ENCODE data around the gene PI4K2A.
A peak's percentile ranks its signal among the peaks of the same experiment; 100 is the strongest.

Gene PI4K2A

DNA sequence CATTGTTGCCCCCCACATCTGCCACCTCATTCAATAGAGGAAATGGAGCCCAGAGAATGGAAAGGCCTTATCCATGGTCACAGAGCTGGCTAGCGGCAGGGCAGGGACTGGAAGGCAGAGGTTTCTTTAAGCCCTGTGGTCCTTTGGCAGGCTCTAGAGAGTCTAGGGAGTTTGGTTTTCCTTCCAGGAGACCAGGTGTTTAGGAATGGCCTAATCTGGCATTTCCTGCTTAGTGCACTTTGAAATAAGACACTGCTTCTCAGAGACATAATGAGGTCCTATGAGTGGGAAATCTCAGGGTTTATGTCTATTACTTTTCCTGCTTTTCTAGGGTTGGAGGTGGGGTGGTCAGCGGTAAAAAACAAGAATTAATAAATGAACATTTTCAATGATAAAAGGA lies 79.1 kb downstream of the PI4K2A start:
- H3K4me3 ChIP-seq (ENCODE audit: low read depth, low read length): no peak overlapping the region
- no peak for TF ChIP-seq POLR2A (IDR thresholded peaks at IDR 0.05; ENCODE audit: extremely low read depth, insufficient read length)
- no peak for TF ChIP-seq MYC (IDR thresholded peaks at IDR 0.05; ENCODE audit: low read depth, low read length)
- TF ChIP-seq, protein P1, sequence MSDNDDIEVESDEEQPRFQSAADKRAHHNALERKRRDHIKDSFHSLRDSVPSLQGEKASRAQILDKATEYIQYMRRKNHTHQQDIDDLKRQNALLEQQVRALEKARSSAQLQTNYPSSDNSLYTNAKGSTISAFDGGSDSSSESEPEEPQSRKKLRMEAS (IDR thresholded peaks at IDR 0.05; ENCODE audit: low read depth, low read length): no peak
- TF ChIP-seq, protein P2, sequence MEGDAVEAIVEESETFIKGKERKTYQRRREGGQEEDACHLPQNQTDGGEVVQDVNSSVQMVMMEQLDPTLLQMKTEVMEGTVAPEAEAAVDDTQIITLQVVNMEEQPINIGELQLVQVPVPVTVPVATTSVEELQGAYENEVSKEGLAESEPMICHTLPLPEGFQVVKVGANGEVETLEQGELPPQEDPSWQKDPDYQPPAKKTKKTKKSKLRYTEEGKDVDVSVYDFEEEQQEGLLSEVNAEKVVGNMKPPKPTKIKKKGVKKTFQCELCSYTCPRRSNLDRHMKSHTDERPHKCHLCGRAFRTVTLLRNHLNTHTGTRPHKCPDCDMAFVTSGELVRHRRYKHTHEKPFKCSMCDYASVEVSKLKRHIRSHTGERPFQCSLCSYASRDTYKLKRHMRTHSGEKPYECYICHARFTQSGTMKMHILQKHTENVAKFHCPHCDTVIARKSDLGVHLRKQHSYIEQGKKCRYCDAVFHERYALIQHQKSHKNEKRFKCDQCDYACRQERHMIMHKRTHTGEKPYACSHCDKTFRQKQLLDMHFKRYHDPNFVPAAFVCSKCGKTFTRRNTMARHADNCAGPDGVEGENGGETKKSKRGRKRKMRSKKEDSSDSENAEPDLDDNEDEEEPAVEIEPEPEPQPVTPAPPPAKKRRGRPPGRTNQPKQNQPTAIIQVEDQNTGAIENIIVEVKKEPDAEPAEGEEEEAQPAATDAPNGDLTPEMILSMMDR (IDR thresholded peaks at IDR 0.05; ENCODE audit: low read depth, low read length): no peak
- no peak for DNase-seq (ENCODE audit: low read depth)

DNA sequence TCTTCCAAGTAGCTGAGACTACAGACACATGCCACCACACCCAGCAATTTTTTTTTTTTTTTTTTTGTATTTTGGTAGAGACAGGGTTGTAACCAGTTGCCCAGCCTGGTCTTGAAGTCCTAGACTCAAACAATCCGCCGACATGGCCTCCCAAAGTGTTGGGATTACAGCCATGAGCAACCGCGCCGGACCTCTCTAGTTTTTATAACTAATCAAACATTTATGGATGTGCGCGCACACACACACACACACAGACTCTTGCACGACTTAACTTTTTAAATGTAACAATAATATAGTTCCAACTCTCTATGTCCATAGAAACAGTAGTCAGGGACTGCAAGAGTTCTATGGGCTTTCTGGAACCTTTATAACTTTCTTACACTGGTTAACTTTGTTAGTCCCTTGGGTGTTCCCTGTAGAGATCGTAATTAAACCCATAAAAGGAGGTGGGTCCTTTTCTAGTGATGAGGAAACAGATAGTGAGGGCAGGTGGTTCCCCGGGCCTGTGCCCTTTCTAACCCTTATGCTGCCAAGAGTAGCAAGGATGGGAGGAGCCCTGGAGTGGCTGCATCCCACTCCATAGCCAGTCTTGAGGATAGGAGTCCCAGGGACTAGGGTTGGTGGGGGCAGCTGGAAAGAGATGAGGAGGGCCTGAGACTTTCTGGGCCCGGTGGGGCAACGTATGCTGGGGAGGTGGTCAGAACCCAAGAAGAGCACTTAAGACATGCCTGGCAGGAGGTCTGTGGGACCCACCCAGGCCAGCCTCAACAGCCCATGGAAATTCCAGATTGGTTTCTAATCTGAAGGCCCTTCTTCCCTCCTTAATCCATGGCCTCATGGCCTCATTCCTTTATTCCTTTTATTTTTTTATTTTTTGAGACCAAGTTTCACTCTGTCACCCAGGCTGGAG lies 81.7 kb downstream of the PI4K2A start:
- DNase-seq (ENCODE audit: low read depth): peak; percentile 72
- TF ChIP-seq, protein P2 (IDR thresholded peaks at IDR 0.05; ENCODE audit: low read depth, low read length): no peak
- TF ChIP-seq POLR2A (IDR thresholded peaks at IDR 0.05; ENCODE audit: extremely low read depth, insufficient read length) (no peak), MYC (IDR thresholded peaks at IDR 0.05; ENCODE audit: low read depth, low read length) (no peak)
- TF ChIP-seq, protein P1 (IDR thresholded peaks at IDR 0.05; ENCODE audit: low read depth, low read length): no peak
- no peak overlapping the region for H3K4me3 ChIP-seq (ENCODE audit: low read depth, low read length)

DNA sequence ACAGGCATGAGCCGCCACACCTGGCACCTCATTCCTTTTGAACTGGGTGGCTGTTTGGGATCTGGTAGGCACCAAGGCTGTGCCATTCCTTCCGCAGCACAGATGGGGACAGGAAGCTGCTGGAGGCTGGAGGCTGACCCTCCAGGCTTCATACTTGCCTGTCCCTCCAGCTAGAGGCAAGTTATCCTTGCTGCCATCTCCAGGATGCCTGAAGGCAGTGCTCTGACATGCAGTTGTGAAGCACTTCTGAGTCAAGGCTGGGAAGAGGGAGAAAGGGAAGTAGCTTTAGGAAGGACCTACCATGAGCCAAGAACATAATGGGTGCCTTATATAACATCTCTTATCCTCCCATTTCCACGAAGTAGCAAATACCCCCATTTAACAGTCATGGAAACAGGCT lies 82.5 kb downstream of the PI4K2A start:
- DNase-seq (ENCODE audit: low read depth): peak; percentile 43
- TF ChIP-seq POLR2A (IDR thresholded peaks at IDR 0.05; ENCODE audit: extremely low read depth, insufficient read length): no peak
- TF ChIP-seq, protein P1 (IDR thresholded peaks at IDR 0.05; ENCODE audit: low read depth, low read length): no peak
- no peak for TF ChIP-seq MYC (IDR thresholded peaks at IDR 0.05; ENCODE audit: low read depth, low read length)
- TF ChIP-seq, protein P2 (IDR thresholded peaks at IDR 0.05; ENCODE audit: low read depth, low read length): no peak
- no peak overlapping the region for H3K4me3 ChIP-seq (ENCODE audit: low read depth, low read length)

DNA sequence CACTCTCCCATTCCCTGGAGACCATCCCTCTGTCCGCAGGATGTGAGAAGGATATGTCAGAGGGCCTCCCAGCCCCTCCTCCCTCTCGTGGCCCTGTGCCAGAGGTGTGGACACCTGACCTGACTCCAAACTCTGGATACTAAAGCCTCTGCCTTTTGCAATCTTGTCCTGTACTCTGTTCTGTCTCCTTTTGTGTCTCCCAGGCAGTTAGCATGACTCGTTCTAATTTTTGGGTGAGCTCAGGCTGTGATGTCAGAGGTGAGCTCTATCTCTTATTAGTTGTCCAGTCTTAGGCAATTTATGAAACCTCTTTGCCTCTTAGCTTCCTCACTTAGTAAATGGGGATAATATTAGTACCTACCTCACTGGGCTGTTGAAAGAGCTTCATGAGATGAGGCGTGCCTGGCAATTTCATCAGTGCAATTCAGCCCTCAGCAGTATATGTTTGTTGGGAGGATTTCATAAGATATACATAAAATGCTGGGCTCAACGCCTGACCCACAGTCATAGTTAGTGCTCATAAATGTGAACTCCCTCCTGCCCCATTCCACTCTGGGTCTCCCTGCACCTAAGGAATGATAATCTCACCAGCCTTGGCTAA lies 84.0 kb downstream of the PI4K2A start:
- TF ChIP-seq, protein P2 (IDR thresholded peaks at IDR 0.05; ENCODE audit: low read depth, low read length): no peak
- TF ChIP-seq POLR2A (IDR thresholded peaks at IDR 0.05; ENCODE audit: extremely low read depth, insufficient read length): no peak
- TF ChIP-seq MYC (IDR thresholded peaks at IDR 0.05; ENCODE audit: low read depth, low read length): no peak
- TF ChIP-seq, protein P1 (IDR thresholded peaks at IDR 0.05; ENCODE audit: low read depth, low read length): no peak
- DNase-seq (ENCODE audit: low read depth): peak; percentile 54
- no peak overlapping the region for H3K4me3 ChIP-seq (ENCODE audit: low read depth, low read length)

Measured in NB4 (cell line).